DND-41 (cell line): ENCODE data around the gene NCOA4.

Experiments
- EZH2 ChIP-seq: IDR thresholded peaks from 3 replicates; pipeline ENCODE4 v1.6.1; 2012; ENCODE audit warnings: borderline replicate concordance, low read depth, mild to moderate bottlenecking, moderate library complexity, low read length, inconsistent platforms; ENCODE audit not compliant: severe bottlenecking
- TF ChIP-seq, protein P1 (sequence below): IDR thresholded peaks from 2 replicates; pipeline ENCODE4 v1.5.1; 2012; ENCODE audit warnings: borderline replicate concordance, low read length, moderate library complexity, mild to moderate bottlenecking; ENCODE audit not compliant: poor library complexity, severe bottlenecking; ENCODE audit errors: extremely low read depth

DNA sequence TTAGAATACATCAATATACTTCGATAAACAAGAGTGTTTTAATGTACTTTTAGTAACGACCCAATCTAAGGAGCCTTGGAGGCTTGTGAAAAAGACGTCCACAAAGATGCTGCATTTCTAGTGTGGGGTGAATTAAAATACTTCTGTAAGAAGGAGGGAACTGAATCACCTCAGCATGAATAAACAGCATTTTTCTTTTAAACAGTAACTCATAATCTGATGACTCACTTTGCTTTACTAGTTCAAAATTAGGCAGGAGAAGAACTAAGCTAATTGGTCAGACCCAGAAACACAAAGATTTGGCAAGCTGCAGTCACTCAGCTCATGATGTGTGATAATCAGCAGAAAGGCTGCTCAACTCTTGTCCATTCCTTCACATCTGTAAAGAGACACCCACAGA, 24.2 kb downstream of the NCOA4 start:
- TF ChIP-seq, protein P1, sequence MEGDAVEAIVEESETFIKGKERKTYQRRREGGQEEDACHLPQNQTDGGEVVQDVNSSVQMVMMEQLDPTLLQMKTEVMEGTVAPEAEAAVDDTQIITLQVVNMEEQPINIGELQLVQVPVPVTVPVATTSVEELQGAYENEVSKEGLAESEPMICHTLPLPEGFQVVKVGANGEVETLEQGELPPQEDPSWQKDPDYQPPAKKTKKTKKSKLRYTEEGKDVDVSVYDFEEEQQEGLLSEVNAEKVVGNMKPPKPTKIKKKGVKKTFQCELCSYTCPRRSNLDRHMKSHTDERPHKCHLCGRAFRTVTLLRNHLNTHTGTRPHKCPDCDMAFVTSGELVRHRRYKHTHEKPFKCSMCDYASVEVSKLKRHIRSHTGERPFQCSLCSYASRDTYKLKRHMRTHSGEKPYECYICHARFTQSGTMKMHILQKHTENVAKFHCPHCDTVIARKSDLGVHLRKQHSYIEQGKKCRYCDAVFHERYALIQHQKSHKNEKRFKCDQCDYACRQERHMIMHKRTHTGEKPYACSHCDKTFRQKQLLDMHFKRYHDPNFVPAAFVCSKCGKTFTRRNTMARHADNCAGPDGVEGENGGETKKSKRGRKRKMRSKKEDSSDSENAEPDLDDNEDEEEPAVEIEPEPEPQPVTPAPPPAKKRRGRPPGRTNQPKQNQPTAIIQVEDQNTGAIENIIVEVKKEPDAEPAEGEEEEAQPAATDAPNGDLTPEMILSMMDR = no peak
- TF ChIP-seq EZH2 = no peak
